HG03571 (cell line): ENCODE measurements around the gene ZNF232.
"Not testable (repeated sequence)": the region's sequence is repeated elsewhere in the genome, so short reads cannot be mapped to it uniquely, and the experiment has no call there.

Experiments
- ATAC-seq: cut with Tn5 transposase; IDR thresholded peaks from one replicate; pipeline ENCODE4 v1.9.1; 2021; ENCODE audit not compliant: unreplicated experiment

Gene ZNF232

GRCh38 chr17:5099271-5099670 is 12.4 kb downstream of the ZNF232 start:
- ATAC-seq, result no peak

DNA sequence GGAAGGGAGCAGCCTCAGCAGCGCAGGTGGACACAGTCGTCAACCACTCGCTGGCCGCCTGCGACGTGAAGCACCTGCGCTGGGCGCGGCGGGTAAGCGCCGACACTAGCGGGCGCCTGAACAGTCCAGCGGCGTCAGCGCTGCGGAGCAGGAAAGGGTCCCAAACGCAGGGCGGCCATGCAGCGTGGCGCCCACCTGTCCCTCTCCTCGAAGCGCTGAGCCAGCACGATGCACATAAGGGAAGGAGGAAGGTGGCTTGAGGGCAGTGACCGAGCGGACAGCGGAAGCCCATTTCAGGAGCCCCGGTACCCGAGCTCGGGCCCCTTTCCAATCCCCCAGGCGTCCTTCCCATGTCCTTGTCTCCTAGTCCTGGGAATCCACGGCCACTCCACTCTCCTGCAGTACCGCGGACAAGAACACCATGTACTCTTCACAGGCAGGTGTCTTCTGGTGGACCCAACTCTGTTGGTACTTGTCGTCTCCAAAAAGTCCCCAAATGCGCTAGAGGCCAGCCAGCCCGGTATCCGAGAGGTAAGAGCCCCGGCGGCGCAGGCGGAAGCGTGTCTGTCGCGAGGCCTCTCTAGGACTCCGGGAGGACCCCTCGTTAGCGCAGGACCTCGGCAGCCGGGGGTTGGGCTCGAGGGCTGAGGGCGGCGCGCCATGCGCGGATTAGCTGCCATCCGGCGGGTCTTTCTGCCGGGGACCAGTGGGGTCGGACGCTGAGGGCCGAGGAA is 14.4 kb downstream of the ZNF232 start:
- ATAC-seq, result no peak

DNA sequence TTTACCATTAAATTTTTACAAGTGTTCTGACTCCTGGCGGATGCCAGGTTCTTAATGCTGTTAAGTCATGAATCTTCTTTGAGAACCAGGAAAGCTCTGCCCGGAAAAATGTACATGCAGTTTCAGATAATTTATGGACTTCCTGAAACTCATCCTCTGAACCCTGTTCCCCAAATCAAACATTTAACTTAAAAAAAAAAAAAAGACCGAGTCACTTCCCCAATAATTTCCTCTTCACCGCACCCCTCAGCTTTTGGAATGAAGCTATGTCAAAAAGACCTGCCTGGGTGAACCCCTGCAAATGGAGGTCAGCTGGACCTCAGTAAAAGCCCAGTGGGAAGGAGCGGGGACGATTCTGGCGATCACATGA is 15.0 kb downstream of the ZNF232 start:
- no peak for ATAC-seq

GRCh38 chr17:5092218-5093010 is 19.3 kb downstream of the ZNF232 start:
- ATAC-seq, result no peak

DNA sequence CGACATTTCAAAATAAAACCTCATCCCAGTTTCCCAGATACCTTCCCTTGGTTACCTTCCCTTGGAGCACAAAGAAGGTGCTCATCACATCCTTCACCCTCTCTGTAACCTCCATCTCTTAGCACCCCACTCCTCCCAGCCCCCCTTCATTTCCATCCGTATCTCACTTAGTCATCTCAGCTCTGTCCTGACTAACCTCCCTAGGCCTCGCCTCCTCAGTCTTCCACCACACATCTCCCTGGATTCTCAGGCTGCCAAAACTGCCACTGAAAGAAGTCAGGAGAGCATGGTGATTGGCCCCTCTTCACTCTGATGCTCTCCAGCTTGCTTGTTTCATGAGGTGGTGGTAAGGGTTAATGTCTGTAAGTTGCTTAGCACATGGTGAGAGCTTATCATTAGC is 31.1 kb downstream of the ZNF232 start:
- no peak for ATAC-seq

GRCh38 chr17:5078106-5079028 is 33.3 kb downstream of the ZNF232 start, which contains the start of gene ZFP3:
TSS of gene ZFP3 (plus strand) at chr17:5078467. CDS start at chr17:5091505, 13,038 bp downstream.
- ATAC-seq, result peak; percentile 80

GRCh38 chr17:5077781-5078105 is 33.9 kb downstream of the ZNF232 start:
- ATAC-seq, result no peak

DNA sequence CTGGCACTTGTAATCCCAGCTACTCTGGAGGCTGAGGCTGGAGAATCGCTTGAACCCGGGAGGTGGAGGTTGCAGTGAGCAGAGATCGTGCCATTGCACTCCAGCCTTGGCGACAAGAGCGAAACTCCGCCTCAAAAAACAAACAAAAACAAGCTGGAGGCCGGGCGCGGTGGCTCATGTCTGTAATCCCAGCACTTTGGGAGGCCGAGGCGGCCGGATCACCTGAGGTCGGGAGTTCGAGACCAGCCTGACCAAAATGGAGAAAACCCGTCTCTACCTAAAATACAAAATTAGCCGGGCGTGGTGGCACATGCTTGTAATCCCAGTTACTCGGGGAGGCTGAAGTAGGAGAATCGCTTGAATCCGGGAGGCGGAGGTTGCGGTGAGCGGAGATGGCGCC is 34.4 kb downstream of the ZNF232 start:
- not testable (repeated sequence) for ATAC-seq

DNA sequence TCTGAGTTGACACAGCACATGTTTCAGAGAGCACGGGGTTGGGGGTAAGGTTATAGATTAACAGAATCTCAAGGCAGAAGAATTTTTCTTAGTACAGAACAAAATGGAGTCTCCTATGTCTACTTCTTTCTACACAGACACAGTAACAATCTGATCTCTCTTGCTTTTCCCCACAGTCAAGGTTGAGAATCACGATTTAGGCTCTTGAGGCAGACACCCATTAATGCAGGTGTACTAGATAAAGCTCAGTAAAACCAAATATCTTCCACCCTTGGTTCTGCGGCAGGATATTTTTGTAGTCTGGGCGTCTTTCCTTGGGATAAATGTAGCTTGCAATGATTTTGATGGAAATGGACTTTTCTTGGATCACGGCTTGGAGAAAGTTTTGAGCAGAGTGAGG is 36.2 kb downstream of the ZNF232 start:
- not testable (repeated sequence) for ATAC-seq

GRCh38 chr17:5069724-5070123 is 42.0 kb downstream of the ZNF232 start:
- no peak for ATAC-seq

DNA sequence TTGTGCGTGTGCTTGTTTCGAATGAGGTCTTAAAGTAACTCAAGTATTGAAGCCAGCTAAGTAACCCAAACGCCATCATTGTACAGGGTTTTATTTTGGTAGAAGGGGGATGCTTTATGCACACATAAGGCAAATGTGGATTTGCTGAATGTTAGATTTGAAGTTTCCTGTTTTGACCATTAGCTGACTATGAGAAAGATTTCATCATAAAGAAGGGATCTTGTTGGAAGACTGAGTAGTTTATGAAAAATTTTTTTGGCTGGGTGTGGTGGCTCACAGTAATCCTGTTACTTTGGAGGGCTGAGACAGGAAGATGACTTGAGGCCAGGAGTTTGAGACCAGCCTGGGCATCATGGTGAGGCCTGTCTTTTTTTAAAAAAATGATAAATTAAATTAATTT is 43.4 kb downstream of the ZNF232 start:
- no peak for ATAC-seq

DNA sequence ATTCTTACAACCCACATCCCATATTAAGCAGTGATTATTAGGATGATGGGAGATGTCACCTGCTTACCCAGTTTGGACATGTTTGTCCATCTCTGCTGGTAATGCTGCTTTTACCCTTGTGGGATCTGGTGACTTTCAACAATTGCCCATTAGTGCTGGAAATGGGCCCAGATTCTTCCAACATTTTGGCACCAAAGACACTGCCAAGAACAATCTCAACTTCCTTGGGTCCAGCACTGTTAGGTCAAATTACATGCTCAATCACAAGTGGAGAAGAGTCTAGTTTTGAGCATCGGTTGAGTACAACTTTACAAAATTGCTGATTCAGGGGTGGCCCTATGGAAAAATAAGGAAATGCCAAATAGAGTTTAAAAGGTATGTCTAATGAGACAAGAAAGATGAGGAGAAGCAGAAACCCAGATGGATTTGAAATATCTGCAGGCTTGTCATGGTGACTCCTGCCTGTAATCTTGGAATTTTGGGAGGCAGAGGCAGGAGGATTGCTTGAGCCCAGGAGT is 46.4 kb downstream of the ZNF232 start:
- ATAC-seq, result no peak
